HG02798 (cell line): ENCODE results near the gene C13orf46.
"Not testable (repeated sequence)": the region's sequence is repeated elsewhere in the genome, so short reads cannot be mapped to it uniquely, and the experiment has no call there.

ENCODE experiments used
- ATAC-seq: cut with Tn5 transposase; IDR thresholded peaks from one replicate; pipeline ENCODE4 v1.9.1; 2021; ENCODE audit warnings: mild to moderate bottlenecking; ENCODE audit not compliant: unreplicated experiment, poor library complexity

C13orf46 gene

DNA sequence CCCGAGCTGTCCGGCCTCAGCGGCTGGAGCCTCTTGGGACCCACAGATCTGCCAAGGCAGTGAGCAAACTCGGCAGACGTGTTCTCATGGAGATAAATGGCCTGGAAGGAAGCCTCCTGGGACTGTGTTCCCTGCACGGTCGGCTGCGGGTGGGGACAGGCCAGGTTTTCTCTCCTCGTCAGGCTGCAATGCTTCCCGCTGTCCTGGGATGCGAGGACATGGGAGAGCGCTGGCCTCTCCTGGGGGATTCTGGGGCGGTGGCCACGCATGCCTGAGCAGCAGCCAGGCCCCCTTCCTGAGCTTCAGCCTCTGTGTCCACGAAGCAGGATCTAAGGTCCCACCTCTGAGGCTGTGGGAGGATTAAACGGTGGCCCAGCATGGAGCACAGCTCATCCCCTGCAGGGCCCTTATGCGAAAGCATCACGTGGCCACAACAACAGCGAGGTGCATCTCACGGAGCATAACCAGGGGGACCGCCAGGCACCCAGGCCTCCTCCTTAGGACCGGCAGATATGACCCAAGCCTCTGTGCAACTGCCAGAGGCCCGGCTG lies 21.2 kb upstream of the C13orf46 start:
- no peak for ATAC-seq

DNA sequence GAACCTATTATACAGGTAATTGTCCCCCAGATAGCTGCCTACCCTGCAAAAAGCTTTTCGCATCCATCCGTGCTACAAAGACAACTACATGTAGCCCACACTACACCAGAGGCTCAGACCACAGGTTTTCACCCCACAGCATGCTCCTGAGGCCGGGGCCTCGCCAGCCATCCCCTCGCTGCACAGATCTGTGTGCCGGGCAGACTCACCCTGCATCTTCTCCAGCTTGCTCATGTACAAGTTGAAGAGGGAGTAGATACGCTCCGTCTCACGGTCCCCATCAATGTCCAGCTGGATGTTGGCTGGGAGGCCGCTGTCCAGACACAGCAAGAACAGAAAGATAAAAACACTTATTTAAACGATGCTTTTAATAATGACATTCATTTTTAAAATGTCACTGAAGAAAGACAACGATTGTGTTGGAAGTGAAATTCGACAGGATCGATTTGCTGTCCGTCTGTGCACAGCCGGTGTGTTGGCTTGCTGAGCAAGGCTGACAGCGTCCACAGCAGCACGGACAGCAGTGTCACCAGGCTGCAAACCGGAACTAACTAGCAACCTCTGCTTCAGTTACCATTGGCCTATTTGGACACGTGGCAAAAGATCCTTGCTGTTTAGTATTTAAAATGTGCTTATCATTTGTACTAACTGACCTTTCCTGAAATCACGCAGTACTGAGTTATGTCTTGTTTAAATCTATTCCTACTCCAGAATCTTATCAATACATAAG lies 18.6 kb upstream of the C13orf46 start:
- no peak for ATAC-seq

DNA sequence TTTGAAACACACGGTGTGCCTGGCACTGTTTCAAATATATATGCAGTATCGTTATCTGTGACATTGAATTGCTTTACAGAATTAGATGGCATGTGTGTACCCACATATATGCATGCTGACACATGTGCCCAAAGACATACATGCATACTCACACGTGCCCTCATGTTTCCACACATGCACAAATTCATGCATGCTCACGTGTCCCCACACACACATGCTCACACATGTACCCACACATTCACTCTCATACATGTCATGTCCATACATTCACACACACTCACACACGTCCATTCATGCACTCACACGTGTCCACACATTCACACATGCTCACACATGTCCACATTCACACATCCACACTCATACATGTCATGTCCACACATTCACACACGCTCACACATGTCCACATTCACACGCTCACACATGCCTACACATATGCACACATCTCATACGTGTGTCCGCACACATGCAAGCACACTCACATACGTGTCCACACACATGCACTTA lies 17.9 kb upstream of the C13orf46 start:
- ATAC-seq: no peak

DNA sequence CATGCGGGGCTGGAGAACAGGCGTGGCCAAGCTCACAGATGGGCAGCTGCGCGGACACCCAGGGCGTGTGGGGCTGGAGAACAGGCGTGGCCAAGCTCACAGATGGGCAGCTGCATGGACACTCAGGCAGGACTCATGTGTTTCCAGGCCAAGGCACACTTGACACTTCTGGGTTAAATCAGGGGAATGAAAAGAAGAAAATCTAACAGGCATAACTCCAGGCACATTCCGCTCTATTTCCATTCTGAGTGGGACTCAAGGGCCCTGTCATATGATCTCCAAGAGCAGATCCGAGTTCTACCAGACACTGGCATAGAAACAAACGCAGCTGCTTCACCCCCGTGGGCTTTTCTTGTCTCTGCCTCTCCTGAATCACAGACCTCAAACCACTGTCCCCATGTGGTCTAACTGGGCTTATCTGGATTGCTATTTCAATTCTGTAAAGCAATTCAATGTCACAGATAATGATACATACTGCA lies 17.4 kb upstream of the C13orf46 start:
- no peak for ATAC-seq

DNA sequence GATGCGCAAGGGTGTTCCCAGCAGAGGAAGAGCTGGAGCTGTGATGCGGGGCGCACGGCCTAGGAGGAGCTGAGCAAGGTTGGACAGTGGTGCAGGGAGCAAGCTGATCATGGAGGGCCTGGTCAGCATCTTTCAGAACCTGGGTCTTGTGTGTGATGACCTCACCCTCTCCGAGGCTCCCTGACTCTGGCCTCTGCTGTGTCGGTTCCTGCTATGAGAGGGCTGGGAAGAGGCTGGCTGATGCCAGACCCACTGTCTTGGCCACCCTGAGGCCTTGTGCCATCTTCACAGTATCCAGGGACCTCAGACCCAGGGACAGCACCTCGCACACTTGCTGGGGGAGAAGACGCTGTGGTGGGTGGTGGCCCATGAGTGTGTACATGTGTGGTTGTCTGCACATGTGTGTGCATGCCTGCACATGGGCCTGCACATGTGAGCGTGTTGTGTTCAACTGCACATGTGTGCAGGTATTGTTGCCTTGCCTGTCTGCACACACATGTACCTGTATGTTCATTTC lies 16.5 kb upstream of the C13orf46 start:
- ATAC-seq: no peak

DNA sequence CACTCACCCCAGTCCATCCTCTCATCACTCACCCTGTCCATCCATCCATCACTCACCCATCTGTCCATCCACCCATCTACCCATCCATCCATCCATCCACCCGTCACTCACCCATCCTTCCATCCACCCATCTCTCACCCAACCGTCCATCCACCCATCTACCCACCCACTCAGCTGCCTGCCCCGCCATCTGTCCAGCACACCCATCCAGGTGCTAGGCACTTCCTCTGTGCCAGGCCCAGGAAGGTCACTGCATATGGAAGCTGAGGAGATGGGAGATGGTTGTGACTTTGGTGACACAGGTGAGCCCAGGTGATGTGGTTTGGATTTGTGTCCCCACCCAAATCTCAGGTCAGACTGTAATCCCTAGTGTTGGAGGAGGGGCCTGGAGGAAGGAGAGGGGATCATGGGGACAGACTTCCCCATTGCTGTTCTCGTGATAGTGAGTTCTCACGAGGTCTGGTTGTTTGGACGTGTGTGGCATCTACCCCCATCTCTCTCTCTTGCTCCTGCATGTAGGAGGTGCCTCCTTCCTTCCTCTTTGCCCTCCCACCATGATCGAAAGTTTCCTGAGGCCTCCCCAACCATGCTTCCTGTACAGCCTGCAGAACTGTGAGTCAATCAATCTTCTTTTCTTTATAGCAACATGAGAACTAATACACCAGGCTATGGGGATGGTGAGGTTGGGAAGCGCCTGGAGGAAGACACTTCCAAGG lies 15.9 kb upstream of the C13orf46 start:
- no peak for ATAC-seq

DNA sequence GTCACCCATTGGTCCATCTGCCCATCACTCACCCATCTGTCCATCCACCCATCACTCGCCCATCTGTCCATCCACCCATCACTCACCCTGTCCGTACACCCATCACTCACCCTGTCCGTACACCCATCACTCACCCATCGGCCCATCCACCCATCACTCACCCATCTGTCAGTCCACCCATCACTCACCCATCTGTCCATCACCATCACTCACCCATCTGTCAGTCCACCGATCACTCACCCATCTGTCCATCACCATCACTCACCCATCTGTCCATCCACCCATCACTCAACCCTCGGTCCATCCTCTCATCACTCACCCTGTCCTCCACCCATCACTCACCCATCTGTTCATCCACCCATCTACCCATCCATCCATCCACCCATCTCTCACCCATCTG lies 15.0 kb upstream of the C13orf46 start:
- ATAC-seq: not testable (repeated sequence)

DNA sequence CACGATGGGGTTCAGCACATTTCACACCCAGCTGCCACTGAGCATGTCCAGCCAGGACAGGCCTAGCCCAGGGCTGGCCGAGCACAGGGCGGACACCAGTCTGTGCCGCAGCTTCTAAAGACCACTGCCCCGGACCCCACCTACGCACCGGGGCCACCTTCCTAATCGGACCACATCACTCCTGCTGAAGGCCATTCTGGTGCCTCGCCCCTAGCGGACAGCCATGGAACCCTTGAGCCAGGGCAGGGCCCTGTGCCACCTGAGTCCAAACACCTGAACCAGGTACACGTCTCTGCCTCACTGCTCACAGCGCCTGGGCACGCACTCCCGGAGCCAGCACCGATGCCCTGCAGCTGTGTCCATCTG lies 8.4 kb upstream of the C13orf46 start:
- ATAC-seq: no peak

DNA sequence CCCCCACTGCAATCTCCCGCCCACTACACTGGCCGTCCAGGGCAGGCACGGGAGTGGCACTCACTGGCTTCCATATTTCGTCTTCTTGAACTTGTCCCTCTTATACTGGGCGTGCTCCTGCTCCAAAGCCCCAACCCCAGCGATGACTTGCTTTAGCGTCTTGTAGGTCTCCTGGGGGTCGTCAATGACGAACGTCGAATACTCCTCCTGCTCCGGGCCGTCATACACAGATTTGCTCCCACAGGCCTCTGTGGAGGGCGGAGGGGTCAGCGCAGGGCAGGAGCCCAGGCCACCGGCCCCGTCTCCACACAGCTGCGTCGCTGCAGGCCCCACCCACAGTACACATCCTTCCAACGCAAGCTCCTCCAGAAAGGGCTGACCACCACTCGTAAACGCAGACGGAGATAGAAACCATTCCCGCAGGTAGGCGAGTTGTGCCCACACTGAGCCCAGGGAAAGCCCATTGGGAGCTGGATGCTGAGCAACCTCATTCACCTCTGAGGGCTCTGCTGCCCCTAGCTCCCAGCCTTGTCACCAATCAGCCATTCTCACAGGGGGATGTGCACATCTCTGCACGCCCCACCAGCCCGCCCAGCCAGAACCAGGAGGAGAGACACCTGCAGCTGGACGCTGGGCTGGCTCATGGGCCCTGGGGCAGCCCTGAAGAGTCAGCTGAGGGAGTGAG lies 7.9 kb upstream of the C13orf46 start:
- ATAC-seq: no peak

DNA sequence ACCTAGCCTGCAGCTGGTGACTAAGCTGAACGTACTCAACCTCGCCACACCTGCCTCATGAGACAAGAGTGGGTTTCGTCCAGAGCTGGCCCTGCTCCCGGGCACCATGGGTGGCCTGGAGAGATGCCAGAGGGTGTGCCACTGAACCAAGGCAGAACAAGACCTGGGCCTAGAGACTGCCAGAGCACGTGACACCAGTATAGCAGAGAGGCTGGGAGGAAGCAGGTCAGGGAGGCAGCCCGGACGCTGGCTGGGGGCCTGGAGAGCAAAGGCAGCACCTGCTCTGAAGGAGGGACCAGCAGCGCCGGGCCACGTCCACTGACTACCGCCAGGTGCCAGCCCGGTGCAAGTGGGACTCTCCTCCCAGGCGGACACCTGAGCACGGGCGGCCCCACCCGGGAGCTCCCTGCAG lies 7.3 kb upstream of the C13orf46 start:
- no peak for ATAC-seq

DNA sequence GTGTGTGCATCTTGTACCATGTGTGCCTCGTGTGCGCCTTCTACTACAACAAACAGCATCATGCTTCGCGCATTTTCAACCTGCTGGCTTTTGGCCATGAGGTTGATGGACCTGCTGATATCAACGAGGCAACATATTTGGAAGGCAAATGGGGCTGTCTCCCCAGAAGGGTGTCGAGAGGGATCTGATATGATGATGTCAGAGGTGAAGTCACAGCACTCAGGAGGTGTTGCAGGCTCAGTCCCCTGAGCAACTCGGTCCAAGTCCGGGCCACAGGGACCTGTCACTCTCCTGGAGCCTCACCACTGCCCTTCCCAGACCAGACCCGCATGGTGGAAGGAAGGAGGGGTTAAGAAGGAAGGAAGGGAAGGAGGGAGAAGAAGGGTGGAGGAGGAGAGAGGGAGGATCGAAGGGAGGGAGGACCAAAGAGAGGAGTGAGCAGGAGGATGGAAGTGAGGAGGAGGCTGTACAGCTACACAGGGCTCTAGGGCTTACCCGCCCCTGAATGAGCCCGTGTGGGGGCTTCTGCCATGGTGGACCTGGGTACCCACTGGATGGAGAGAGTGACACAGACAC lies 6.7 kb upstream of the C13orf46 start:
- ATAC-seq: no peak

DNA sequence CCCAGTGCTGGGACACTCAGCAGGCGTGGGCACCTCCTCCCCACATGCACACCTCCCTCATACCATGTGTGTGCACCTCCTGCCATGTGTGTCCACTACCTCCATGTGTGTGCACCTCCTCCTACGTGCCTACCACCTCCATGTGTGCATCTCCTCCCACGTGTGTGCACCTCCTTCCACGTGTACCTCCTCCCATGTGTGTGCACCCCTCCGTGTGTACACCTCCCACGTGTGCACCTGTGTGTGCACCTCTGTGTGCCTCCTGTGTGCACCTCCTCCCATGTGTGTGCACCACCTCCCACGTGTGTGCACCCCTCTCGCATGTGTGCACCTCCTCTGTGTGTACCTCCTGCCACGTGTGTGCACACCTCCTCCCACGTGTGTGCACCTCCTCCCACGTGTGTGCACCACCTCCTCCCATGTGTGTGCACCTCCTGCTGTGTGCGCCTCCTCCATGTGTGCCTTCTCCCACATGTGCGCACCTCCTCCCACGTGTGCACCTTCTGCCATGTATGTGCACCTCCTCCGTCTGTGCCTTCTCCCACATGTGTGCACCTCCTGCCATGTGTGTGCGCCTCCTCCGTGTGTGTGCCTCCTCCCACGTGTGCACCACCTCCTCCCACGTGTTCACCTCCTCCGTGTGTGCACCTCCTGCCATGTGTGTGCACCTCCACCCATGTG lies 6.1 kb upstream of the C13orf46 start:
- ATAC-seq: no peak

DNA sequence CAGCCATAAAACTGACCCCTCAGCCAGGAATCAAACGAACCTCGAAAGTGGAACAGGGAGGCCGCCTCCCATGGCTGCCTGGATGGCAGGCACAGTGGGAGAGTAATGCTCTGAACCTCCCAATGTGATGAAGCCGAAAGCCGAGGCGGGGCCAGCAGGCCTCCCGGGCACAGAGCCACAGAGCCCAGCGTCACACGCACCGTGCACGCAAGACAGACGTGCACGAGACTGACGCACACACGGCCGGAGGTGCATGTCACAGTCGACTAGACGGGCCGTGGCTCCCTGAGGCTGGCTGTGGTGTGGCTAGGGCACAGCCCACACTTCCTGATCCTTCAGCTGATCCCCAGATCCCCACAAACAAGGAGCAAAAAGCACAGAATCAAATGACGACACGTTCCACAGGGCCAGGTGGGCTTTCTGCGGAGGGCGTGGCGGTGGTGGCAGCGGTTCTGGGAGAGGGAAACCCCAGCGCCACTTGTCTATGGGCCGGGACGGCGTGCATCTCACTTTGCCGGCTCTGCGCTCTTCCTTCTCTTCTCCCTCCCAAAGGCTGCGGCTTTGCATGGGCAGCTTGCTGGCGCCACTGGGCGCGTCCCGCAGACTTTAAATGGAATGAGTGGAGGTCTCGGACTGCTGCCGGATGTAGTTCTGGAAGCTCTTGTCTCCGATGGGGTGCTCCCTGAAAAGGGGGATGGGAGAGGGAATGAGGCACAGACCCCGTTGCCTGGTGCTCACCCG lies 5.0 kb upstream of the C13orf46 start:
- no peak for ATAC-seq

DNA sequence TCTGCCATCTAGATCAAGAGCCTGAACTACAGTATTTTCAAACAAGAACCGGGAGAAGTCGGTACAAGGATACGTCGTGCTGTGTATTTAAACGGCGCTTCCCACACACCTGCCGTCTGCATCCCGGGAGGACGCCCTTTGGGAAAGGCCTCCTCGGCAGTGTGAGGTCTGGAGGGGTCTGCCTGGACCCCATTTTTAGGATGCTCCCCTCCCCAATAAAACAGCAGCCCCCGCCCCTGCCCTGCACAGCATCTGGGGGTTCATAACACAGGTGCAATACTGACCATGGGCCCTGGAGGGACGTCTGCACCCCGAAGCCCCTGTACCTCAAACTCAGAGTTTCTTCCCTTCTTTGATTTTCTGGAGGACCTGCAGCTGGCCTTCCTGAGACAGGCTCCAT lies 4.1 kb upstream of the C13orf46 start:
- ATAC-seq: no peak

DNA sequence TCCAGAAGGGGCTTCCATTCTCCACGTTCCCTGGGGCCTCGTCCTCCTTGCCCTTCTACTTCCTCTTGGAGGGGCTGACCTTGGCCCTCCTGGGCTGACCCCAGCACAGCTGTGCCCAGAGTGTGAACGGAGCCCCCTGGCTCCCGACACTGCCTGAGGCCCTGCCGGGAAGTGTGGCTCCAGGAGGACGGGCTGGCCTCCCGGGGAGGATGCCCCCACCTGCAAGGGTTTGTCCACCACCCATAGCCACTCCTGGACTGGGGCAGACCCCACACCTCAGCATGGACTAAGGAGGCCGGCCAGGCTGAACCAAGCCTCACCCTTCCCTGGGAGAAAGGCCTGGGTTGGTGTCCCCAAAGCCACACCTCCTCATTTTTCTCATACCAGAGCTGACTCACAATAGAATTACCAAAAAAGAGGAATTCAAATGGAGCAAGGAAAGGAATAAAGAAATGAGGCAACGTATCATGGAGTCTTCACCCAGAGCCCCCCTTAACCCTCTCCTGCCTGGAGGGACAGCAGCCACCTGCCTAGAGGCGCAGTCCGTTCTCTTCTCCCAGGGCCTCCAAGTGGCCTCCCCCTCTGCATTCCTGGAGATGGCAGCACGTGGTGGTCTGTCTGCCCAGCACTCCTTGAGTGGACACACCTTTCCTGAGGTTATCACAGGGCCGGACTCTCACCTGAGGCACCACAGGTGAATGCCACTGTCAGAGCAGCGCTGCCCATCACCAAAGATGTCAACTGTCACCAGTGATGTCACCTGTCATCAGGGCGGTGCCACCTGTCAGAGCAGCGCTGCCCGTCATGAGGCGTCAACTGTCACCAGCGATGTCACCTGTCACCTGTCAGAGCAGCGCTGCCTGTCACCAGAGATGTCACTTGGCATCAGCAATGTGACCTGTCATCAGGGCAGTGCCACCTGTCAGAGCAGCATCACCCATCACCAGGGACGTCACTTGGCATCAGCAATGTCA lies 3.1 kb upstream of the C13orf46 start:
- no peak for ATAC-seq

DNA sequence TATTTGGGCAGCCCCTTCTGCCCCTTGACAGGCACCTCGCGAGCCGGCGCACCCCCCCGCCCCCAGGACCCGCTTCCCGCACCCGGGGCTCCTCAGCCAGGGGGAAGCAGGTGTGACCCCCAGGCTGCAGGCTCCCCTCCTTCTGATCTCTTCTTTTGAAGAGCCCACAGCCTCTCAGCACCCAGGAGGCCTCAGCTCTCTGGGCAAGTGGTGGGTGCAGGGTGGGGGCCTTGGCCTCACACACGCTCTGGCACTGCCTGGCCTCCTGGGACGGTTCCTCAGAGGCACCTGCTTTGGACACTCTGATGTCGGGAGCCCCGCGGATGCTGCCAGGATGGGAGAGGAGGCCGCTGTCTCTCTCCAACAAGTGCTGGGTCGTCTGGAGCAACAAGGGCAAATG lies 1.5 kb upstream of the C13orf46 start:
- no peak for ATAC-seq

DNA sequence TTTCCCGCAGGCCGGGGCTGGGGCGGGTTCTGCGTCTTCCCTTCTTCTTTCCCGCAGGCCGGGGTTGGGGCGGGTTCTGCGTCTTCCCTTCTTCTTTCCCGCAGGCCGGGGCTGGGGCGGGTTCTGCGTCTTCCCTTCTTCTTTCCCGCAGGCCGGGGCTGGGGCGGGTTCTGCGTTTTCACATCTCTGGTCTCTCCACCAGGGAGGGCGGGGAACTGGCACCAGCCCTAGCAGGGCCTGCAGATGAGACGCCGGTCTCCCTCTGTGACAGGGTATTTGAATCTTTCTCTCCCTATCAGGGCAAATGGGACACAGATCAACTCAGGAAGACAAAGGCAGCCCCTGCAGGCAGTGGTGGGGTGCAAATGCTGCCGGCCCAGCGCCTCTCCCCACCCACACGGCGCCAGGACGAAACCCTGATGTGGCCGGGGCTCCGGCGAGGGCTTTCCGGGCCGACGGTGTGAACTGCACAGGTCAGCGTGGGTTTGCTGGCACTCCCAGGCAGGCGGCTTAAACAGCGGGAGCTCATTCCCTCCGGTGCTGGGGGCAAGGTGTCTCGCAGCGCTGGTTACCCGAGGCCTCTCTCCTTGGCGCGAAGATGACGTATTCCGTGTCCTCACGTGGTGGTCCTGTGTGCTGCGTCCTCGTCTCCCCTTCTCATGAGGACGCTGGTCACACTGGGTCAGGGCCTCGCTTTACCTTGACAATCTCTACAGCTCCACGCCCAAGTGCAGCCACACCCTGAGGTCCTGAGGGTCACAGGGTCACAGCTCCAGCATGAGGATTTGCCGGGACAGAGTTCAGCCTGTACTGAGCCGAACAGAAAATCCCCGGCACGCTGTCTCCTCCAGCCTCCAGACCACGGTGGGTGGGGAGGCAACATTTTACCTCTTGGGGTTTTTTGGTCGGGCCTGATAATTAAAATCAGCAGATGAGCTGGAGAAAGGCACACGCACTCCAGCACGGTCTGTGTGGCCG lies 717 bp upstream of the C13orf46 start:
- no peak for ATAC-seq
